Pancreas (tissue), 10 donors: ENCODE measurements around the gene IRF8. TPM values are rescaled to one million over a fixed set of nuclear protein-coding genes. Genes with fewer than 3 reads are reported as not detected.

Experiments used
- ATAC-seq, 4 donors: fragments of 200-7000 bp; cut with Tn5 transposase; one replicate each; pipeline versions ENCODE4 v1.8.0 to v1.9.1; 2020; ENCODE audit warnings: mild to moderate bottlenecking in 4 of 4, moderate library complexity in 4 of 4
- DNase-seq, 6 donors: peaks; one replicate each; pipeline ENCODE4 v3.0.0-alpha.2; 2020
- FAIRE-seq: peaks from 2 replicates; lab custom pipeline; 2012; peaks lifted over from hg19 to GRCh38; lab: Jason Lieb, UNC
- H3K27ac ChIP-seq, 4 donors: fragments of 200-600 bp; sonication (generic); 1 replicate in 3 of 4; 2 replicates in 1 of 4; pipeline versions ENCODE4 v1.5.0 to v1.8.0; 2020
- H3K27me3 ChIP-seq, 4 donors: fragments of 200-600 bp; one replicate each; pipeline ENCODE4 v1.8.0; 2021
- H3K36me3 ChIP-seq, 3 donors: fragments of 200-600 bp; sonication (generic) in 1 of 3; one replicate each; pipeline versions ENCODE4 v1.5.0 to v1.8.0; 2020 to 2021
- H3K4me1 ChIP-seq, 3 donors: fragments of 200-600 bp; one replicate each; pipeline ENCODE4 v1.8.0; 2021
- H3K4me3 ChIP-seq, 4 donors: fragments of 200-600 bp; sonication (generic) in 2 of 4; one replicate each; pipeline versions ENCODE4 v1.5.0 to v1.8.0; 2020 to 2021
- H3K9me3 ChIP-seq, 4 donors: fragments of 200-600 bp; one replicate each; pipeline ENCODE4 v1.8.0; 2021
- WGBS, 2 donors: extraction: QIAGEN DNeasy Blood & Tissue Kit; methylation state at CpG; one replicate each; pipeline ENCODE4 v1.1.7; 2013; 5-methylcytosine and 5-hydroxymethylcytosine counted together
- intact Hi-C, 3 donors: fragments of 100-400 bp; cut with DNase I; formaldehyde crosslinking; loops; one replicate each; pipeline versions ENCODE4 v1.11.1 to v1.14.2; 2022
- polyA plus RNA-seq, 2 donors: library from polyadenylated mRNA; stranded (reverse); fragments of 200-250 nt; gene quantifications; one replicate each; pipeline ENCODE4 v1.2.3, GENCODE V29; 2013
- total RNA-seq, 6 donors: library from RNA; stranded (reverse); fragmentation: NEBNext Ultra II Directional in 4 of 6; extraction: Animal tissue kit (Norgen Biotek cat#: 25700) in 4 of 6; gene quantifications; one replicate each; pipeline versions ENCODE4 v1.2.1 to v1.2.4, GENCODE V29; 2021 to 2023
- TF ChIP-seq, protein P1 (sequence below), 4 donors: fragments of 200-600 bp; sonication (generic) in 3 of 4; IDR thresholded peaks; one replicate each; pipeline versions ENCODE4 v1.5.0 to v1.8.0; 2021; ENCODE audit warnings: antibody characterized with exemption in 4 of 4
- donor health status: healthy with polysubstance abuse.
- donor health status: DM: no; HTN: no; CAD: no; lungs with moderate emphysema.
- donor health status: DM: no; HTN: no; CAD: no.
- donor health status: control.
- donor health status: control.
- donor health status: Bipolar disorder and iron deficiency.
- donor health status: DM: yes; HTN: yes; CAD: no.
- donor health status: DM: no; HTN: no; CAD: no.
- donor health status: DM: no; HTN: no; CAD: no.
- donor health status: DM: yes; HTN: yes; CAD: no.

Gene IRF8
- total and polyA plus RNA-seq, 8 donors = 0.92 to 18.2 (median 6.9) TPM

DNA sequence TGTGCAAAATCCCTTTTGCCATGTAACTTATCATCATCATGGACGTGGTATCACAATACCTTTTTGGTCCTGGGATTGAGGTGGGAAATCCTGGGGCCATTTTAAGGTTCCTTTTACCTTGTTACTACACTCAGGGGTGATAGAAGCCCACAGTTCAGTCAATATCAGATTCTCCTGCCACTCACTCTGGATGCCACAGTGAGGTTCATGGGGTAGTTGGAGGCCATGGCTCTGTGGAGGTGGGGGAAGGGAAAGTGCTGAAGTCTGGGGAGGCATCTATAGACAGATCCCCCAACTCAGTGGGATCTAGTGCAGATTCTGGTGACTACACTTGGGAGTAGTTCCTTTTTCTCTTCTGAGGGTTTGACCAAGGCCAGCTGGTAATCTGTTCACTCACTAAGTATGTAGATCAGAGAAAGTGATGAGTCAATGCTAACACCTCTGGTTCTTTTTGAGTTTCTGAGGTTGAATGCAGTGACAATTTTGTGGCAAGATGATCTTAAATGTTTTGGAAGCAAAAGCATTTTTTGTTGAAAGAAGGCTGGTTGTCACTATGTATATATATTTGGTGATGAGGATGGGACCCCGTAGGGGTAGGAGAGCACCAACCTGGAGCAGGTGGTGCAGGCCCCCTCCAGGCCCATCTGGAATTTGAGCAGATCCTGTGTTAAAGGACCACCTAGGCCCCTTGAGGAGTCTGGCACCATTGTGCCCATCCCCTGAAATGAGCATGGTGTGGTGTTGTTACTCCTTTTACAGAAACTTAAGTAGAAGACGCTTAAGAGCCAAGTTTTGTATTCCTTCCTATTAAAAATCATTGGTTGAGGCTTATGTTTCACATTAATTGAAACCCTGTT is 18.8 kb upstream of the IRF8 start:
- H3K9me3 ChIP-seq = no peaks in the 10 kb centered on the region
- TF ChIP-seq, protein P1, sequence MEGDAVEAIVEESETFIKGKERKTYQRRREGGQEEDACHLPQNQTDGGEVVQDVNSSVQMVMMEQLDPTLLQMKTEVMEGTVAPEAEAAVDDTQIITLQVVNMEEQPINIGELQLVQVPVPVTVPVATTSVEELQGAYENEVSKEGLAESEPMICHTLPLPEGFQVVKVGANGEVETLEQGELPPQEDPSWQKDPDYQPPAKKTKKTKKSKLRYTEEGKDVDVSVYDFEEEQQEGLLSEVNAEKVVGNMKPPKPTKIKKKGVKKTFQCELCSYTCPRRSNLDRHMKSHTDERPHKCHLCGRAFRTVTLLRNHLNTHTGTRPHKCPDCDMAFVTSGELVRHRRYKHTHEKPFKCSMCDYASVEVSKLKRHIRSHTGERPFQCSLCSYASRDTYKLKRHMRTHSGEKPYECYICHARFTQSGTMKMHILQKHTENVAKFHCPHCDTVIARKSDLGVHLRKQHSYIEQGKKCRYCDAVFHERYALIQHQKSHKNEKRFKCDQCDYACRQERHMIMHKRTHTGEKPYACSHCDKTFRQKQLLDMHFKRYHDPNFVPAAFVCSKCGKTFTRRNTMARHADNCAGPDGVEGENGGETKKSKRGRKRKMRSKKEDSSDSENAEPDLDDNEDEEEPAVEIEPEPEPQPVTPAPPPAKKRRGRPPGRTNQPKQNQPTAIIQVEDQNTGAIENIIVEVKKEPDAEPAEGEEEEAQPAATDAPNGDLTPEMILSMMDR (IDR thresholded peaks at IDR 0.05) = no peak
- no peak overlapping the region for H3K27ac ChIP-seq
- DNase-seq = no peak
- no peak for ATAC-seq
- no peaks in the 10 kb centered on the region for H3K4me1 ChIP-seq
- WGBS, 2 donors = 82 to 84% methylated on average over 3 of the region's 3 CpGs
- H3K36me3 ChIP-seq = no peaks in the 10 kb centered on the region
- intact Hi-C loops = no loop called here
- peaks cover 0 to 5% (median 1%) of the 10 kb centered on the region in 4 donors for H3K27me3 ChIP-seq
- no peak for FAIRE-seq
- no peak overlapping the region for H3K4me3 ChIP-seq

DNA sequence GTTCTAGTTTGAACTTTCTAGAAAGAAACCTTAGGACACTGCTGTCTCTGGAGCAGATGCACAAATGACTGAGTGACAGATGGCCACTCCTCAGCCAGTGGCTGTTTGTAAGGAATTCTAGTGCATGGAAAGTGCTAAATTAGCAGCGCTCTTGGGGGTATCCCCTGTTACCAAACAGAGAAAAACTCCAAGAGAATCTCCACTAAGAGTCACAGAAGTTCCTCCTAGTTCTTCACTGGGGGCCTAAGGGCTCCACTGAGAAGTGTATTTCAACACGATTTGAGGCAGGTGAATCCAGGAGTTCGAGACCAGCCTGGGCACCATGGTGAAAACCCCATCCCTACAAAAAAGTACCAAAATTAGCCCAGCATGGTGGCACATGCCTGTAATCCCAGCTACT is 18.1 kb upstream of the IRF8 start:
- Histone ChIP-seq H3K36me3 (no peaks in the 10 kb centered on the region), H3K27ac (no peak overlapping the region), H3K27me3 (peaks cover 0 to 11% (median 1%) of the 10 kb centered on the region in 4 donors), H3K4me3 (no peak overlapping the region), H3K9me3 (no peaks in the 10 kb centered on the region), H3K4me1 (no peaks in the 10 kb centered on the region)
- FAIRE-seq (no peak), ATAC-seq (no peak), DNase-seq (no peak)
- 73 to 76% methylated on average over 3 of the region's 3 CpGs for WGBS, 2 donors
- TF ChIP-seq, protein P1 (IDR thresholded peaks at IDR 0.05) = no peak
- intact Hi-C loops = no loop called here

DNA sequence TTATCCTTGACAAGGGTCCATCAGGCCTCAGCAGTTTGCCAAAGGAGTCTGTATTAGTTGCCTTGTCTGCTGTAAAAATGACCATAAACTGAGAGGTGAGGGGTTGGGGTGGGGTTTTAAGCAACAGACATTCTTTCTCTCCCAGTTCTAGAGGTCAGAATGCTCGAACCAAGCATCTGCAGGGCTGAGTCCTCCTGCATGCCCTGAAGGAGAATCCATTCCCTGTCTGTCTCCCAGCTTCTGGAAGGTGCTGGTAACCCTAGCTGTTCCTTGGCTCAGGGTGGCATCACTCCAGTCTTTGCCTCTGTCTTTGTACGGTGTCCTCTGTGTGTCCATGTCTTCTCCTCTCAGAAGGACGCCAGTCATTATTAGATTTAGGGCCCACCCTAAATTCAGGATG is 17.5 kb upstream of the IRF8 start:
- 43 to 63% methylated on average over 3 of the region's 3 CpGs for WGBS, 2 donors
- DNase-seq = no peak
- TF ChIP-seq, protein P1 (IDR thresholded peaks at IDR 0.05) = no peak

DNA sequence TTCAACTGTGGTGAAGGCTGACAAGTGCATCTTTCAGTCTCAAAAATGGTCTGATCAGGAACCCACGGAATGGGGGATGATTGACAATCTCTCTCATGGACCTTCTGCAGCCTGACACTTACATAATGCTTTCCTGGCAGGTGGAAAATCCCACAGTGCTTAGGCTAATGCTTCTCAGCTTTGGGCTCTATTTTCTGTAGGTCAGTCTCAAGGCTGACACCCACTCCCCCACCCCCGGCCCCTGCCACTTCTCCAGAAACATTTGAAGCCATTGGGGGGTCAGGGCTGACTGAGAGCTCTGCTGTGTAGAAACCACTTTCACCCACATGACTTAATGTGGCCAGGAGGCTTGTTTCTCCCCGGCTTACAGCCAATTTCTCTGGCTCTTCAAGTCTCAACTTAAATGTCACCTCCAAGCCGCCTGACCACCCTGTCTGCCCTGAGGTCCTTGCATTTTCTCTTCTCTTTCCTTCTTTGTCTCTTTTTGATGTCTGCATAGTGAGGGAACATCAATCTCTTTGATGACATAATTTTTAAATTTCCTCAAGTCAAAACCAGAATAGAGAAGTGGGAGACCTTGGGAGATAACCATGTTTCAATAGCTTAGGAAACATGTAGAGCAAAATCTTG is 16.7 kb upstream of the IRF8 start:
- WGBS, 2 donors = 37 to 45% methylated on average over 4 of the region's 4 CpGs
- no peaks in the 10 kb centered on the region for H3K36me3 ChIP-seq
- FAIRE-seq = no peak
- ATAC-seq = no peak
- no peak overlapping the region for H3K4me3 ChIP-seq
- no peak overlapping the region for H3K27ac ChIP-seq
- no peaks in the 10 kb centered on the region for H3K9me3 ChIP-seq
- DNase-seq = no peak
- no peaks in the 10 kb centered on the region for H3K4me1 ChIP-seq
- TF ChIP-seq, protein P1 (IDR thresholded peaks at IDR 0.05) = no peak
- peaks cover 0 to 16% (median 1%) of the 10 kb centered on the region in 4 donors for H3K27me3 ChIP-seq
- intact Hi-C loops = no loop called here

More for the DNA sequence above, 17.5 kb upstream of the IRF8 start:
- no peaks in the 10 kb centered on the region for H3K36me3 ChIP-seq
- no peaks in the 10 kb centered on the region for H3K4me1 ChIP-seq
- intact Hi-C loops = no loop called here
- no peak for FAIRE-seq
- no peaks in the 10 kb centered on the region for H3K9me3 ChIP-seq
- peaks cover 0 to 16% (median 1%) of the 10 kb centered on the region in 4 donors for H3K27me3 ChIP-seq
- no peak for ATAC-seq
- H3K27ac ChIP-seq = no peak overlapping the region
- H3K4me3 ChIP-seq = no peak overlapping the region
